HepG2 (cell line): ENCODE data around the gene MIEF1. TPM values are rescaled to one million over a fixed set of nuclear protein-coding genes. Genes with fewer than 3 reads are reported as not detected.

Experiments
- ATAC-seq: fragments of 200-7000 bp; cut with Tn5 transposase; 3 replicates; pipeline ENCODE4 v1.9.1; 2020; ENCODE audit warnings: mild to moderate bottlenecking, moderate library complexity
- BruUV-seq: library from RNA; stranded (reverse); fragments of 400-500 nt; replicated peaks from 2 replicates; lab custom pipeline; 2021; lab: Mats Ljungman, UMichigan
- CTCF ChIA-PET: fragments of 300-600 bp; formaldehyde crosslinking; extraction: SDS; loops from one replicate; lab custom pipeline; 2021; ENCODE audit warnings: low total read pairs, inconsistent platforms, low intra/inter-chr PET ratio; lab: Yijun Ruan, JAX
- POLR2A ChIA-PET: fragments of 350-600 bp; sonication (Branson Sonifier 250); formaldehyde crosslinking; loops from one replicate; lab custom pipeline; 2020; ENCODE audit warnings: antibody characterized with exemption, inconsistent platforms; lab: Yijun Ruan, JAX
- DNase-seq: peaks from one replicate; pipeline ENCODE4 v3.0.0-alpha.2; 2015; ENCODE audit warnings: low spot score
- FAIRE-seq: peaks from 3 replicates; lab custom pipeline; 2011; peaks lifted over from hg19 to GRCh38; lab: Jason Lieb, UNC
- H2AFZ ChIP-seq: one replicate; pipeline ENCODE4 v1.6.1; 2011; ENCODE audit warnings: low read length, inconsistent platforms
- H3K27ac ChIP-seq: fragments of 300-600 bp; 3 replicates; pipeline ENCODE4 v1.8.0; 2011; ENCODE audit warnings: mixed run types, mild to moderate bottlenecking, mixed read lengths, low read length, inconsistent platforms; ENCODE audit not compliant: insufficient read depth; ENCODE audit errors: extremely low read length
- H3K27me3 ChIP-seq, 2 experiments: fragments of 200-600 bp in 1 of 2; 2 replicates in 1 of 2; 3 replicates in 1 of 2; pipeline versions ENCODE4 v1.6.0 to v1.8.0; 2011; ENCODE audit warnings: low read length in 2 of 2, mild to moderate bottlenecking in 2 of 2, moderate library complexity in 2 of 2, inconsistent platforms in 1 of 2; ENCODE audit not compliant: insufficient read depth in 2 of 2, control insufficient read depth in 1 of 2
- H3K36me3 ChIP-seq, 2 experiments: fragments of 200-600 bp in 1 of 2; replicated peaks in 1 of 2; 2 replicates in 1 of 2; 3 replicates in 1 of 2; pipeline versions ENCODE4 v1.5.1 to v1.8.0; 2011; ENCODE audit warnings: low read length in 2 of 2, inconsistent platforms in 1 of 2; ENCODE audit not compliant: insufficient read depth in 2 of 2, control insufficient read depth in 1 of 2
- H3K4me1 ChIP-seq: 2 replicates; pipeline ENCODE4 v1.5.1; 2012; ENCODE audit warnings: low read length, inconsistent platforms; ENCODE audit not compliant: insufficient read depth
- H3K4me2 ChIP-seq: 2 replicates; pipeline ENCODE4 v1.6.0; 2011; ENCODE audit warnings: low read depth, low read length, inconsistent platforms
- H3K4me3 ChIP-seq, 3 experiments: fragments of 200-600 bp in 1 of 3; sonication (generic), shearing (Covaris generic) in 1 of 3; replicated peaks in 1 of 3; 2 replicates each; pipeline ENCODE4 v1.5.1; 2011 to 2016; ENCODE audit warnings: low read length in 3 of 3, inconsistent platforms in 2 of 3, low read depth in 2 of 3, mild to moderate bottlenecking in 2 of 3, control low read depth in 1 of 3, mixed read lengths in 1 of 3; ENCODE audit not compliant: insufficient read depth in 1 of 3
- H3K79me2 ChIP-seq: one replicate; pipeline ENCODE4 v1.6.1; 2011; ENCODE audit warnings: low read length, inconsistent platforms; ENCODE audit not compliant: insufficient read depth
- H3K9ac ChIP-seq: 2 replicates; pipeline ENCODE4 v1.6.0; 2011; ENCODE audit warnings: mild to moderate bottlenecking, low read depth, low read length, inconsistent platforms; ENCODE audit not compliant: insufficient read depth
- H3K9me3 ChIP-seq: 2 replicates; pipeline ENCODE4 v1.5.1; 2012; ENCODE audit warnings: mild to moderate bottlenecking, low read length
- H4K20me1 ChIP-seq: 2 replicates; pipeline ENCODE4 v1.6.0; 2011; ENCODE audit warnings: inconsistent platforms, mild to moderate bottlenecking, low read length, moderate library complexity; ENCODE audit not compliant: insufficient read depth
- CBX5 ChIP-seq: sonication (generic); formaldehyde crosslinking; IDR thresholded peaks from 2 replicates; pipeline ENCODE4 v1.4.0; 2020; ENCODE audit warnings: missing genetic modification reagents, borderline replicate concordance
- FOXK2 ChIP-seq: fragments of 450-650 bp; IDR thresholded peaks from 2 replicates; pipeline ENCODE4 v1.6.1; 2016
- HNRNPK ChIP-seq: fragments of 200-400 bp; formaldehyde crosslinking; IDR thresholded peaks from 2 replicates; pipeline ENCODE4 v1.6.1; 2018; ENCODE audit warnings: low read length, low read depth, moderate library complexity, mild to moderate bottlenecking; ENCODE audit not compliant: poor library complexity, severe bottlenecking
- NFE2L2 ChIP-seq: fragments of 150-350 bp; IDR thresholded peaks from 2 replicates; pipeline ENCODE4 v1.6.1; 2014; ENCODE audit warnings: low read length
- NONO ChIP-seq, 2 experiments: fragments of 450-650 bp in 1 of 2; sonication (generic) in 1 of 2; formaldehyde crosslinking in 1 of 2; IDR thresholded peaks in 1 of 2; conservative IDR thresholded peaks in 1 of 2; 2 replicates each; pipeline versions ENCODE4 v1.6.1 to v1.8.0; 2017 to 2022; ENCODE audit warnings: mild to moderate bottlenecking in 1 of 2, missing genetic modification reagents in 1 of 2, moderate library complexity in 1 of 2
- SAP130 ChIP-seq: IDR thresholded peaks from 2 replicates; pipeline ENCODE4 v1.6.1; 2016; ENCODE audit warnings: low read depth
- TBL1XR1 ChIP-seq: fragments of 150-350 bp; IDR thresholded peaks from 2 replicates; pipeline ENCODE4 v1.6.1; 2014; ENCODE audit warnings: borderline replicate concordance, low read length; ENCODE audit not compliant: partially characterized antibody
- ZNF225 ChIP-seq: sonication (generic); formaldehyde crosslinking; IDR thresholded peaks from 2 replicates; pipeline ENCODE4 v1.4.0; 2020; ENCODE audit warnings: mild to moderate bottlenecking, missing genetic modification reagents
- ZNF232 ChIP-seq: sonication (generic); formaldehyde crosslinking; IDR thresholded peaks from 2 replicates; pipeline ENCODE4 v1.4.0; 2020; ENCODE audit warnings: missing genetic modification reagents, borderline replicate concordance
- ZNF331 ChIP-seq: sonication (generic); formaldehyde crosslinking; IDR thresholded peaks from 2 replicates; pipeline ENCODE4 v1.4.0; 2020; ENCODE audit warnings: missing genetic modification reagents
- ZNF335 ChIP-seq: sonication (generic); formaldehyde crosslinking; IDR thresholded peaks from 2 replicates; pipeline ENCODE4 v1.4.0; 2020; ENCODE audit warnings: missing genetic modification reagents
- ZSCAN30 ChIP-seq: sonication (generic); formaldehyde crosslinking; IDR thresholded peaks from 2 replicates; pipeline ENCODE4 v1.5.0; 2020; ENCODE audit warnings: mild to moderate bottlenecking, missing genetic modification reagents
- WGBS: methylation state at CpG from one replicate; pipeline ENCODE4 v1.1.6; 2017; ENCODE audit warnings: low lambda C conversion rate; 5-methylcytosine and 5-hydroxymethylcytosine counted together
- in situ Hi-C: cut with HindIII; loops from 2 replicates; pipeline ENCODE4 v1.10.0; 2017; ENCODE audit warnings: low pct_unique_long_range_greater_than_20kb; ENCODE audit not compliant: extremely low pct_ligation_motif_present
- intact Hi-C: fragments of 100-400 bp; cut with micrococcal nuclease; formaldehyde crosslinking; loops from one replicate; pipeline ENCODE4 v1.10.0; 2022; ENCODE audit not compliant: unreplicated experiment
- polyA plus RNA-seq, 8 experiments: library from polyadenylated mRNA; depleted of rRNA in 3 of 8; stranded (reverse) in 7 of 8; unstranded in 1 of 8; fragments of >200 nt; fragmentation: Illumina TruSeq in 4 of 8; extraction: Trizol in 4 of 8; gene quantifications; 2 replicates each; pipeline versions ENCODE4 v1.2.1 to v1.2.3, GENCODE V29; 2011 to 2016; ENCODE audit warnings: low read depth in 4 of 8, missing spikeins in 1 of 8, mixed read lengths in 1 of 8; ENCODE audit not compliant: insufficient read depth in 1 of 8
- total RNA-seq, 5 experiments: library from RNA; depleted of rRNA; stranded (reverse); fragments of >200 nt; fragmentation: Illumina TruSeq; extraction: Trizol; gene quantifications; 2 replicates each; pipeline ENCODE4 v1.2.3, GENCODE V29; 2016; ENCODE audit warnings: low read depth in 1 of 5
- TF ChIP-seq, protein P1 (sequence below): sonication (generic); formaldehyde crosslinking; IDR thresholded peaks from 2 replicates; pipeline ENCODE4 v1.4.0; 2020; ENCODE audit warnings: missing genetic modification reagents
- TF ChIP-seq, protein P2 (sequence below), 2 experiments: IDR thresholded peaks; 2 replicates each; pipeline ENCODE4 v1.6.1; 2011 to 2012; ENCODE audit warnings: low read length in 2 of 2, borderline replicate concordance in 1 of 2, low read depth in 1 of 2, mild to moderate bottlenecking in 1 of 2, moderate library complexity in 1 of 2
- TF ChIP-seq, protein P3 (sequence below): sonication (generic); formaldehyde crosslinking; IDR thresholded peaks from 2 replicates; pipeline ENCODE4 v1.5.1; 2020; ENCODE audit warnings: missing genetic modification reagents, mild to moderate bottlenecking, borderline replicate concordance

Gene MIEF1
- total and polyA plus RNA-seq, 2 of the 13 experiments (the other 11 are each of a cell fraction or from before 2014, with no cell fraction given), result 21.7 to 34.8 TPM

DNA sequence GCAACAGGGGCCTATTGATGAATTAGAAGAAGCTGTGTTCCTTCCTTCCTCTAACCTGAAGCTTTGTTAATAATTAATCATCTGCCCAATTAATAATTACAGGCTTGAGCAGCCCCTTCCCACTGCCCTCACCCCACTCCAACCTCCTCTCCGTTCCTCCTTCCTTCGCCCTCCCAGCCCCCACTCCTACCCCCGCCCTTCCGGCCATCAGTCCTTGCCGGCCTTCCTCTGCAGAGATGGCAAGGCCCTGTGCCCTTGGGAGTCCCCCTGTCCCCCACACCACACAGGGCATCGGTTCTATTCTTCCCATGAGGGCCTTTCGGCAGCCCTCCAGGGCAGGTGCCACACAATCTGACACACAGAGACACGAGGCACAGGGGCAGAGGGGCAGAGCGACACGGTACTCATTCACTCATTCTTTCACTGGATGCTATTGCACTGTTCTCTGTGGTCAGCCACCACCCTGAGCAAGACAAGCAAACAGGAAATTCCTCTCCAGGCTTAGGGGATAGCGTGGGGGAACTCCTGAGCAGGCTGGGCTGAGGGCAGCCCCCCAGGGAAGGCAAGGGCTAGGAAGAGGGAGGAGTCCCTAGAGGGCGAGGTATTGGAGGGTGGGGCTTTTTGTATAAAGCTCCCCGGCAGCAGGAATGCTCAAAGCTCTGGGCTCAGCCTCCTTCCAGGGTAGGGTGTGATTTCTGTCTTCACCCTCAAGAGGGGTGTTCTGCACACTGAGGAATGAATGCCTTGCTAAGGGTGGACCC is 30.5 kb upstream of the MIEF1 start:
- H3K4me1 ChIP-seq, result peaks cover 83% of the 10 kb centered on the region
- FAIRE-seq, result peak; percentile 12
- POLR2A ChIA-PET, result interaction anchor here (0.5 to 2.0 kb wide), 4 partner anchors 30 to 152 kb away, joined by 3 to 16 read pairs (median 4); partner anchors contain the start of genes ATF4, MIEF1 and RPL3
- TF ChIP-seq NONO (IDR thresholded peaks at IDR 0.05) (no peak), NONO (CRISPR knock-in tag; conservative IDR thresholded peaks at IDR 0.05) (no peak), ZNF335 (CRISPR knock-in tag) (no peak), ZSCAN30 (CRISPR knock-in tag) (no peak), ZNF331 (CRISPR knock-in tag) (no peak), HNRNPK (no peak), TBL1XR1 (no peak), CBX5 (CRISPR knock-in tag) (no peak), NFE2L2 (no peak), FOXK2 (no peak), ZNF232 (CRISPR knock-in tag) (no peak), ZNF225 (no peak), SAP130 (CRISPR knock-in tag) (0 out of 2 replicates have a peak, but pooled peaks have one; percentile 10)
- TF ChIP-seq, protein P1, sequence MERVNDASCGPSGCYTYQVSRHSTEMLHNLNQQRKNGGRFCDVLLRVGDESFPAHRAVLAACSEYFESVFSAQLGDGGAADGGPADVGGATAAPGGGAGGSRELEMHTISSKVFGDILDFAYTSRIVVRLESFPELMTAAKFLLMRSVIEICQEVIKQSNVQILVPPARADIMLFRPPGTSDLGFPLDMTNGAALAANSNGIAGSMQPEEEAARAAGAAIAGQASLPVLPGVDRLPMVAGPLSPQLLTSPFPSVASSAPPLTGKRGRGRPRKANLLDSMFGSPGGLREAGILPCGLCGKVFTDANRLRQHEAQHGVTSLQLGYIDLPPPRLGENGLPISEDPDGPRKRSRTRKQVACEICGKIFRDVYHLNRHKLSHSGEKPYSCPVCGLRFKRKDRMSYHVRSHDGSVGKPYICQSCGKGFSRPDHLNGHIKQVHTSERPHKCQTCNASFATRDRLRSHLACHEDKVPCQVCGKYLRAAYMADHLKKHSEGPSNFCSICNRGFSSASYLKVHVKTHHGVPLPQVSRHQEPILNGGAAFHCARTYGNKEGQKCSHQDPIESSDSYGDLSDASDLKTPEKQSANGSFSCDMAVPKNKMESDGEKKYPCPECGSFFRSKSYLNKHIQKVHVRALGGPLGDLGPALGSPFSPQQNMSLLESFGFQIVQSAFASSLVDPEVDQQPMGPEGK, result peak; percentile 82; the same call in 1 of the 2 replicates
- TF ChIP-seq, protein P2, sequence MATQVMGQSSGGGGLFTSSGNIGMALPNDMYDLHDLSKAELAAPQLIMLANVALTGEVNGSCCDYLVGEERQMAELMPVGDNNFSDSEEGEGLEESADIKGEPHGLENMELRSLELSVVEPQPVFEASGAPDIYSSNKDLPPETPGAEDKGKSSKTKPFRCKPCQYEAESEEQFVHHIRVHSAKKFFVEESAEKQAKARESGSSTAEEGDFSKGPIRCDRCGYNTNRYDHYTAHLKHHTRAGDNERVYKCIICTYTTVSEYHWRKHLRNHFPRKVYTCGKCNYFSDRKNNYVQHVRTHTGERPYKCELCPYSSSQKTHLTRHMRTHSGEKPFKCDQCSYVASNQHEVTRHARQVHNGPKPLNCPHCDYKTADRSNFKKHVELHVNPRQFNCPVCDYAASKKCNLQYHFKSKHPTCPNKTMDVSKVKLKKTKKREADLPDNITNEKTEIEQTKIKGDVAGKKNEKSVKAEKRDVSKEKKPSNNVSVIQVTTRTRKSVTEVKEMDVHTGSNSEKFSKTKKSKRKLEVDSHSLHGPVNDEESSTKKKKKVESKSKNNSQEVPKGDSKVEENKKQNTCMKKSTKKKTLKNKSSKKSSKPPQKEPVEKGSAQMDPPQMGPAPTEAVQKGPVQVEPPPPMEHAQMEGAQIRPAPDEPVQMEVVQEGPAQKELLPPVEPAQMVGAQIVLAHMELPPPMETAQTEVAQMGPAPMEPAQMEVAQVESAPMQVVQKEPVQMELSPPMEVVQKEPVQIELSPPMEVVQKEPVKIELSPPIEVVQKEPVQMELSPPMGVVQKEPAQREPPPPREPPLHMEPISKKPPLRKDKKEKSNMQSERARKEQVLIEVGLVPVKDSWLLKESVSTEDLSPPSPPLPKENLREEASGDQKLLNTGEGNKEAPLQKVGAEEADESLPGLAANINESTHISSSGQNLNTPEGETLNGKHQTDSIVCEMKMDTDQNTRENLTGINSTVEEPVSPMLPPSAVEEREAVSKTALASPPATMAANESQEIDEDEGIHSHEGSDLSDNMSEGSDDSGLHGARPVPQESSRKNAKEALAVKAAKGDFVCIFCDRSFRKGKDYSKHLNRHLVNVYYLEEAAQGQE (IDR thresholded peaks at IDR 0.05; ENCODE audit: borderline replicate concordance in 1 of 2, low read depth in 1 of 2, low read length in 2 of 2), result no peak
- TF ChIP-seq, protein P3, sequence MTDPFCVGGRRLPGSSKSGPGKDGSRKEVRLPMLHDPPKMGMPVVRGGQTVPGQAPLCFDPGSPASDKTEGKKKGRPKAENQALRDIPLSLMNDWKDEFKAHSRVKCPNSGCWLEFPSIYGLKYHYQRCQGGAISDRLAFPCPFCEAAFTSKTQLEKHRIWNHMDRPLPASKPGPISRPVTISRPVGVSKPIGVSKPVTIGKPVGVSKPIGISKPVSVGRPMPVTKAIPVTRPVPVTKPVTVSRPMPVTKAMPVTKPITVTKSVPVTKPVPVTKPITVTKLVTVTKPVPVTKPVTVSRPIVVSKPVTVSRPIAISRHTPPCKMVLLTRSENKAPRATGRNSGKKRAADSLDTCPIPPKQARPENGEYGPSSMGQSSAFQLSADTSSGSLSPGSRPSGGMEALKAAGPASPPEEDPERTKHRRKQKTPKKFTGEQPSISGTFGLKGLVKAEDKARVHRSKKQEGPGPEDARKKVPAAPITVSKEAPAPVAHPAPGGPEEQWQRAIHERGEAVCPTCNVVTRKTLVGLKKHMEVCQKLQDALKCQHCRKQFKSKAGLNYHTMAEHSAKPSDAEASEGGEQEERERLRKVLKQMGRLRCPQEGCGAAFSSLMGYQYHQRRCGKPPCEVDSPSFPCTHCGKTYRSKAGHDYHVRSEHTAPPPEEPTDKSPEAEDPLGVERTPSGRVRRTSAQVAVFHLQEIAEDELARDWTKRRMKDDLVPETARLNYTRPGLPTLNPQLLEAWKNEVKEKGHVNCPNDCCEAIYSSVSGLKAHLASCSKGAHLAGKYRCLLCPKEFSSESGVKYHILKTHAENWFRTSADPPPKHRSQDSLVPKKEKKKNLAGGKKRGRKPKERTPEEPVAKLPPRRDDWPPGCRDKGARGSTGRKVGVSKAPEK (CRISPR knock-in tag), result no peak

More for the DNA sequence above, 30.5 kb upstream of the MIEF1 start:
- 1% methylated on average over 13 of the region's 13 CpGs for WGBS
- H3K4me3 ChIP-seq, result peak overlapping the region; percentile 37 to 70 (median 43)
- intact Hi-C loops (no loop called here), in situ Hi-C loops (no loop called here)
- CTCF ChIA-PET, result no interaction called here
- BruUV-seq, result no TSS peak
- no peak overlapping the region for H2AFZ ChIP-seq
- no peaks in the 10 kb centered on the region for H3K79me2 ChIP-seq
- no peak overlapping the region for H3K27ac ChIP-seq
- peak overlapping the region; percentile 91 for H3K4me2 ChIP-seq
- DNase-seq (no peak), ATAC-seq (peak; percentile 8; the same call in 2 of the 3 replicates)
- H3K27me3 ChIP-seq, result peaks cover 1 to 29% of the 10 kb centered on the region in 2 experiments; a peak in 3 of 5 replicates
- H3K9me3 ChIP-seq, result no peaks in the 10 kb centered on the region
- H4K20me1 ChIP-seq, result no peaks in the 10 kb centered on the region
- H3K9ac ChIP-seq, result peak overlapping the region; percentile 46; the same call in 1 of the 2 replicates
- no peaks in the 10 kb centered on the region for H3K36me3 ChIP-seq
